GM12873 (cell line): Measurements from ENCODE around the gene MYL6B.

Source experiments
- CTCF ChIP-seq: IDR thresholded peaks from 2 replicates; pipeline ENCODE4 v1.5.1; 2012; ENCODE audit warnings: low read depth, mild to moderate bottlenecking, moderate library complexity, low read length, control low read depth; ENCODE audit not compliant: insufficient read depth; ENCODE audit errors: missing control alignments

The MYL6B gene

GRCh38 chr12:56137853-56138571 is 14.4 kb upstream of the MYL6B start:
- no peak for TF ChIP-seq CTCF

- TF ChIP-seq CTCF = no peak
These were observed 10.2 kb upstream of the MYL6B start for GRCh38 chr12:56141946-56142784.

DNA sequence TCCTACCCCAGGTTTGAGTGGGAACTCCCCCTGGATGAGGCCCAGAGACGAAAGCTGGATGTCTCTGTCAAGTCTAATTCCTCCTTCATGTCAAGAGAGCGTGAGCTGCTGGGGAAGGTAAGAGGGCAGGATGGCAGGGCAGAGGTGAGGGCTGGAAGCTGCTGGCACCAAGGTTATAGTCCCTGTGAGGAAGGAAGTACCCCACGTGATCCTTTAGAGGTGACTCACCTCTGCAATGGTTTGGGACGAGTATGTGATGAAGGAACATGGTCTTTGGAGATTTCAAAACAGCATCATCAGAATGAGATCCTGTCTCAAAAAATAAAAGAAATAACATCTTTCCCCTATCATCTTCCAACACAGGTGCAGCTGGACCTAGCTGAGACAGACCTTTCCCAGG is 9.2 kb upstream of the MYL6B start:
- no peak for TF ChIP-seq CTCF

DNA sequence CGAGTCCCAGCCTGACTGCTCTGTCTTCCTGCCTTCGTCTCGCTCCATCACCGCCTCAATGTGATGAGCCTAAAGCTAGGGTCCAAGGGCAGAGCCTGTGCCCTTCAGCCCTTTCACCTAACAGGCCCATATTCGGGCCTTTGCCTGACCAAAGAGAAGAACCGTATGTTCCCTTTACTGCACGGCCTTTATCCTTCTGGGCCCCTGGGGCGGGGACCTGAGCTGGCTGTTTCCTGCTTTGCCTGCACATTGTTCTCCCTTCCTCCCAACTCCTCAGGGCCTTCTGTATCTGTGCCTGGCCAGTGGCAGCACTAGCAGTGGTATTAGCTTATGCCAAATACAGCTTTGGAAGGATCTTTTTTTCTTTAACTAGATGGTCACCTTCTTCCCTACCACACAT is 8.5 kb upstream of the MYL6B start:
- no peak for TF ChIP-seq CTCF

DNA sequence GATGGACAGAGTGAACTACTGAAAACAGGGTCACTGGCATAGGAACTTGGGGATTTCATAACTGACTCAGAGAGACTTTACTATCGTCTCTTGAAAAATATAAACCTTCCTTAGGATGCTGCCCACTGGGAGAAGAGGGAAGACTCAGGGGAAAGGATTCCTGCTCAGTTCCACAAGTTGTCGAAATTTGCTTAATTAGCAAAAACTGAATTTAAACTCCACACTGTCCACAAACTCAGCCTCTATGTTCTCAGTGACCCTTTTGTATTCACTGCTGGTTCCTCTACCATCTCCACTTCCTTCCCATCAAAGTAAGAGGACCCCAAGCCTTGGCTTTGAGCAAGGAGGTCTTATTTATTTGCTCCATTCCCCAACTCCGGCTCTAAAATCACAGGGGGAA is 7.2 kb upstream of the MYL6B start:
- no peak for TF ChIP-seq CTCF

GRCh38 chr12:56146492-56147460 is 5.6 kb upstream of the MYL6B start:
- no peak for TF ChIP-seq CTCF
